ENCODE results near the gene PRKAG2.

The PRKAG2 gene

GRCh38 chr7:151872531-151873401 lies 4.1 kb downstream of the PRKAG2 start:
- Histone ChIP-seq H3K4me3 (ENCODE audit: insufficient read depth, low read depth, low read length) (no peak overlapping the region), H3K27ac (ENCODE audit: insufficient read depth, low read depth, low read length, poor library complexity, severe bottlenecking) (no peak overlapping the region), H3K4me1 (ENCODE audit: control insufficient read depth, insufficient read depth, low read length) (peaks cover 12% of the 10 kb centered on the region), H3K9me3 (ENCODE audit: control insufficient read depth, low read length) (no peaks in the 10 kb centered on the region), H3K36me3 (ENCODE audit: control insufficient read depth, insufficient read depth, low read length) (no peaks in the 10 kb centered on the region), H3K27me3 (ENCODE audit: control insufficient read depth, insufficient read depth, low read length, poor library complexity, severe bottlenecking) (peaks cover 24% of the 10 kb centered on the region)
- 84 to 85% methylated on average over 16 of the region's 16 CpGs for WGBS, 2 experiments

- Histone ChIP-seq H3K4me1 (ENCODE audit: control insufficient read depth, insufficient read depth, low read length) (peaks cover 20% of the 10 kb centered on the region), H3K27ac (ENCODE audit: insufficient read depth, low read depth, low read length, poor library complexity, severe bottlenecking) (no peak overlapping the region), H3K9me3 (ENCODE audit: control insufficient read depth, low read length) (no peaks in the 10 kb centered on the region), H3K27me3 (ENCODE audit: control insufficient read depth, insufficient read depth, low read length, poor library complexity, severe bottlenecking) (peaks cover 16% of the 10 kb centered on the region), H3K4me3 (ENCODE audit: insufficient read depth, low read depth, low read length) (no peak overlapping the region), H3K36me3 (ENCODE audit: control insufficient read depth, insufficient read depth, low read length) (no peaks in the 10 kb centered on the region)
- 81 to 84% methylated on average over 7 of the region's 7 CpGs for WGBS, 2 experiments
Observed at GRCh38 chr7:151871904-151872303, 5.0 kb downstream of the PRKAG2 start.

- Histone ChIP-seq H3K27me3 (ENCODE audit: control insufficient read depth, insufficient read depth, low read length, poor library complexity, severe bottlenecking) (peaks cover 9% of the 10 kb centered on the region), H3K36me3 (ENCODE audit: control insufficient read depth, insufficient read depth, low read length) (no peaks in the 10 kb centered on the region), H3K27ac (ENCODE audit: insufficient read depth, low read depth, low read length, poor library complexity, severe bottlenecking) (no peak overlapping the region), H3K9me3 (ENCODE audit: control insufficient read depth, low read length) (no peaks in the 10 kb centered on the region), H3K4me1 (ENCODE audit: control insufficient read depth, insufficient read depth, low read length) (peaks cover 21% of the 10 kb centered on the region), H3K4me3 (ENCODE audit: insufficient read depth, low read depth, low read length) (no peak overlapping the region)
- WGBS, 2 experiments, result 94 to 95% methylated on average over 13 of the region's 13 CpGs
Observed at GRCh38 chr7:151871189-151871735, 5.7 kb downstream of the PRKAG2 start.

- 91 to 92% methylated on average over 24 of the region's 24 CpGs for WGBS, 2 experiments
- no peak overlapping the region for H3K27ac ChIP-seq (ENCODE audit: insufficient read depth, low read depth, low read length, poor library complexity, severe bottlenecking)
Observed at GRCh38 chr7:151869968-151870918, 6.7 kb downstream of the PRKAG2 start.

GRCh38 chr7:151869455-151869854 lies 7.5 kb downstream of the PRKAG2 start:
- no peaks in the 10 kb centered on the region for H3K36me3 ChIP-seq (ENCODE audit: control insufficient read depth, insufficient read depth, low read length)
- H3K9me3 ChIP-seq (ENCODE audit: control insufficient read depth, low read length), result no peaks in the 10 kb centered on the region
- H3K27ac ChIP-seq (ENCODE audit: insufficient read depth, low read depth, low read length, poor library complexity, severe bottlenecking), result no peak overlapping the region
- H3K4me1 ChIP-seq (ENCODE audit: control insufficient read depth, insufficient read depth, low read length), result peaks cover 15% of the 10 kb centered on the region
- H3K4me3 ChIP-seq (ENCODE audit: insufficient read depth, low read depth, low read length), result no peak overlapping the region
- 83% methylated on average over 13 of the region's 13 CpGs for whole genome bisulfite sequencing, 2 experiments
- H3K27me3 ChIP-seq (ENCODE audit: control insufficient read depth, insufficient read depth, low read length, poor library complexity, severe bottlenecking), result no peaks in the 10 kb centered on the region

More at GRCh38 chr7:151869968-151870918, 6.7 kb downstream of the PRKAG2 start:
- H3K36me3 ChIP-seq (ENCODE audit: control insufficient read depth, insufficient read depth, low read length), result no peaks in the 10 kb centered on the region
- peaks cover 7% of the 10 kb centered on the region for H3K27me3 ChIP-seq (ENCODE audit: control insufficient read depth, insufficient read depth, low read length, poor library complexity, severe bottlenecking)
- H3K9me3 ChIP-seq (ENCODE audit: control insufficient read depth, low read length), result no peaks in the 10 kb centered on the region
- no peak overlapping the region for H3K4me3 ChIP-seq (ENCODE audit: insufficient read depth, low read depth, low read length)
- peaks cover 19% of the 10 kb centered on the region for H3K4me1 ChIP-seq (ENCODE audit: control insufficient read depth, insufficient read depth, low read length)

- Histone ChIP-seq H3K36me3 (ENCODE audit: control insufficient read depth, insufficient read depth, low read length) (no peaks in the 10 kb centered on the region), H3K4me1 (ENCODE audit: control insufficient read depth, insufficient read depth, low read length) (peaks cover 15% of the 10 kb centered on the region), H3K27me3 (ENCODE audit: control insufficient read depth, insufficient read depth, low read length, poor library complexity, severe bottlenecking) (no peaks in the 10 kb centered on the region), H3K4me3 (ENCODE audit: insufficient read depth, low read depth, low read length) (no peak overlapping the region), H3K27ac (ENCODE audit: insufficient read depth, low read depth, low read length, poor library complexity, severe bottlenecking) (no peak overlapping the region), H3K9me3 (ENCODE audit: control insufficient read depth, low read length) (no peaks in the 10 kb centered on the region)
- 79 to 80% methylated on average over 6 of the region's 6 CpGs for WGBS, 2 experiments
Observed at GRCh38 chr7:151869109-151869428, 7.8 kb downstream of the PRKAG2 start.

- Histone ChIP-seq H3K4me3 (ENCODE audit: insufficient read depth, low read depth, low read length) (no peak overlapping the region), H3K4me1 (ENCODE audit: control insufficient read depth, insufficient read depth, low read length) (peaks cover 15% of the 10 kb centered on the region)
- WGBS, 2 experiments, result 61 to 68% methylated on average over 23 of the region's 23 CpGs
Observed at GRCh38 chr7:151868396-151869108, 8.4 kb downstream of the PRKAG2 start.

GRCh38 chr7:151867912-151868311 lies 9.0 kb downstream of the PRKAG2 start:
- no peak overlapping the region for H3K27ac ChIP-seq (ENCODE audit: insufficient read depth, low read depth, low read length, poor library complexity, severe bottlenecking)
- no peaks in the 10 kb centered on the region for H3K27me3 ChIP-seq (ENCODE audit: control insufficient read depth, insufficient read depth, low read length, poor library complexity, severe bottlenecking)
- no peaks in the 10 kb centered on the region for H3K36me3 ChIP-seq (ENCODE audit: control insufficient read depth, insufficient read depth, low read length)
- no peak overlapping the region for H3K4me3 ChIP-seq (ENCODE audit: insufficient read depth, low read depth, low read length)
- WGBS, 2 experiments, result 70% methylated on average over 6 of the region's 6 CpGs
- peaks cover 15% of the 10 kb centered on the region for H3K4me1 ChIP-seq (ENCODE audit: control insufficient read depth, insufficient read depth, low read length)
- H3K9me3 ChIP-seq (ENCODE audit: control insufficient read depth, low read length), result no peaks in the 10 kb centered on the region

More at GRCh38 chr7:151868396-151869108, 8.4 kb downstream of the PRKAG2 start:
- Histone ChIP-seq H3K27ac (ENCODE audit: insufficient read depth, low read depth, low read length, poor library complexity, severe bottlenecking) (no peak overlapping the region), H3K36me3 (ENCODE audit: control insufficient read depth, insufficient read depth, low read length) (no peaks in the 10 kb centered on the region), H3K9me3 (ENCODE audit: control insufficient read depth, low read length) (no peaks in the 10 kb centered on the region), H3K27me3 (ENCODE audit: control insufficient read depth, insufficient read depth, low read length, poor library complexity, severe bottlenecking) (no peaks in the 10 kb centered on the region)

GRCh38 chr7:151866761-151867655 lies 9.9 kb downstream of the PRKAG2 start:
- no peak overlapping the region for H3K4me3 ChIP-seq (ENCODE audit: insufficient read depth, low read depth, low read length)
- H3K36me3 ChIP-seq (ENCODE audit: control insufficient read depth, insufficient read depth, low read length), result no peaks in the 10 kb centered on the region
- 89 to 91% methylated on average over 18 of the region's 18 CpGs for WGBS, 2 experiments
- no peaks in the 10 kb centered on the region for H3K9me3 ChIP-seq (ENCODE audit: control insufficient read depth, low read length)
- H3K27ac ChIP-seq (ENCODE audit: insufficient read depth, low read depth, low read length, poor library complexity, severe bottlenecking), result no peak overlapping the region
- H3K4me1 ChIP-seq (ENCODE audit: control insufficient read depth, insufficient read depth, low read length), result peaks cover 15% of the 10 kb centered on the region
- H3K27me3 ChIP-seq (ENCODE audit: control insufficient read depth, insufficient read depth, low read length, poor library complexity, severe bottlenecking), result no peaks in the 10 kb centered on the region

All from ectodermal cell (in vitro differentiated cells).